ENCODE measurements around the gene AGO4. TPM values are rescaled to one million over a fixed set of nuclear protein-coding genes. Genes with fewer than 3 reads are reported as not detected.
"Not testable (repeated sequence)": the region's sequence is repeated elsewhere in the genome, so short reads cannot be mapped to it uniquely, and the experiment has no call there.

Gene AGO4
- total and polyA plus RNA-seq, 7 donors = 3.5 to 29.9 (median 16.8) TPM

GRCh38 chr1:35788139-35788538 lies 19.7 kb upstream of the AGO4 start:
- WGBS, 2 donors = 71 to 80% methylated on average over 3 of the region's 3 CpGs
- no peaks in the 10 kb centered on the region for H3K9me3 ChIP-seq
- DNase-seq = no peak
- TF ChIP-seq POLR2A (IDR thresholded peaks at IDR 0.05) (no peak), POLR2AphosphoS5 (IDR thresholded peaks at IDR 0.05) (no peak), EP300 (IDR thresholded peaks at IDR 0.05) (no peak), CTCF (IDR thresholded peaks at IDR 0.05) (no peak)
- H3K36me3 ChIP-seq = no peaks in the 10 kb centered on the region
- no peaks in the 10 kb centered on the region for H3K27me3 ChIP-seq
- H3K27ac ChIP-seq = no peak overlapping the region
- H3K4me1 ChIP-seq = no peaks in the 10 kb centered on the region
- intact Hi-C loops (cut with DNase I) = no loop called here
- H3K4me3 ChIP-seq = no peak overlapping the region

- no peaks in the 10 kb centered on the region for H3K36me3 ChIP-seq
- no peak for DNase-seq
- 69 to 77% methylated on average over 2 of the region's 2 CpGs for WGBS, 2 donors
- H3K4me1 ChIP-seq = no peaks in the 10 kb centered on the region
- H3K9me3 ChIP-seq = no peaks in the 10 kb centered on the region
- TF ChIP-seq EP300 (IDR thresholded peaks at IDR 0.05) (no peak), CTCF (IDR thresholded peaks at IDR 0.05) (no peak), POLR2A (IDR thresholded peaks at IDR 0.05) (no peak), POLR2AphosphoS5 (IDR thresholded peaks at IDR 0.05) (no peak)
- no peak overlapping the region for H3K4me3 ChIP-seq
- intact Hi-C loops (cut with DNase I) = no loop called here
- no peak overlapping the region for H3K27ac ChIP-seq
- no peaks in the 10 kb centered on the region for H3K27me3 ChIP-seq
Observed at GRCh38 chr1:35790670-35791069, 17.1 kb upstream of the AGO4 start.

- no peak overlapping the region for H3K4me3 ChIP-seq
- intact Hi-C loops (cut with DNase I) = no loop called here
- no peaks in the 10 kb centered on the region for H3K9me3 ChIP-seq
- no peaks in the 10 kb centered on the region for H3K36me3 ChIP-seq
- H3K27me3 ChIP-seq = no peaks in the 10 kb centered on the region
- no peaks in the 10 kb centered on the region for H3K4me1 ChIP-seq
- no peak overlapping the region for H3K27ac ChIP-seq
- no peak for DNase-seq
- WGBS, 2 donors = 84 to 85% methylated on average over 7 of the region's 7 CpGs
- TF ChIP-seq POLR2AphosphoS5 (IDR thresholded peaks at IDR 0.05) (no peak), CTCF (IDR thresholded peaks at IDR 0.05) (no peak), POLR2A (IDR thresholded peaks at IDR 0.05) (no peak)
Observed at GRCh38 chr1:35795295-35795694, 12.5 kb upstream of the AGO4 start.

GRCh38 chr1:35797380-35797779 lies 10.4 kb upstream of the AGO4 start:
- Histone ChIP-seq H3K4me1 (no peaks in the 10 kb centered on the region), H3K27ac (no peak overlapping the region), H3K27me3 (no peaks in the 10 kb centered on the region), H3K9me3 (no peaks in the 10 kb centered on the region), H3K4me3 (no peak overlapping the region), H3K36me3 (no peaks in the 10 kb centered on the region)
- 76 to 81% methylated on average over 5 of the region's 5 CpGs for WGBS, 2 donors
- intact Hi-C loops (cut with DNase I) = no loop called here
- no peak for DNase-seq
- TF ChIP-seq POLR2A (IDR thresholded peaks at IDR 0.05) (no peak), CTCF (IDR thresholded peaks at IDR 0.05) (no peak), EP300 (IDR thresholded peaks at IDR 0.05) (no peak), POLR2AphosphoS5 (IDR thresholded peaks at IDR 0.05) (no peak)

GRCh38 chr1:35798019-35798418 lies 9.8 kb upstream of the AGO4 start:
- H3K36me3 ChIP-seq; H3K4me3 ChIP-seq; H3K4me1 ChIP-seq; H3K9me3 ChIP-seq; H3K27ac ChIP-seq; H3K27me3 ChIP-seq; DNase-seq; intact Hi-C loops (cut with DNase I): not testable (repeated sequence)
- WGBS, 2 donors = 75 to 88% methylated on average over 2 of the region's 2 CpGs

- H3K9me3 ChIP-seq; intact Hi-C loops (cut with DNase I); H3K27ac ChIP-seq; H3K4me3 ChIP-seq; DNase-seq; H3K4me1 ChIP-seq; H3K27me3 ChIP-seq; H3K36me3 ChIP-seq: not testable (repeated sequence)
- 88 to 92% methylated on average over 11 of the region's 11 CpGs for whole genome bisulfite sequencing, 2 donors
Observed at GRCh38 chr1:35800167-35800887, 7.5 kb upstream of the AGO4 start.

Data from sigmoid colon (tissue), 7 donors.